ENCODE data around the gene NTSR1. TPM values are rescaled to one million over a fixed set of nuclear protein-coding genes. Genes with fewer than 3 reads are reported as not detected.

The NTSR1 gene
- total and polyA plus RNA-seq, 2 of the 13 experiments (the other 11 are each of a cell fraction or from before 2014, with no cell fraction given): 0.09 to 0.12 TPM

DNA sequence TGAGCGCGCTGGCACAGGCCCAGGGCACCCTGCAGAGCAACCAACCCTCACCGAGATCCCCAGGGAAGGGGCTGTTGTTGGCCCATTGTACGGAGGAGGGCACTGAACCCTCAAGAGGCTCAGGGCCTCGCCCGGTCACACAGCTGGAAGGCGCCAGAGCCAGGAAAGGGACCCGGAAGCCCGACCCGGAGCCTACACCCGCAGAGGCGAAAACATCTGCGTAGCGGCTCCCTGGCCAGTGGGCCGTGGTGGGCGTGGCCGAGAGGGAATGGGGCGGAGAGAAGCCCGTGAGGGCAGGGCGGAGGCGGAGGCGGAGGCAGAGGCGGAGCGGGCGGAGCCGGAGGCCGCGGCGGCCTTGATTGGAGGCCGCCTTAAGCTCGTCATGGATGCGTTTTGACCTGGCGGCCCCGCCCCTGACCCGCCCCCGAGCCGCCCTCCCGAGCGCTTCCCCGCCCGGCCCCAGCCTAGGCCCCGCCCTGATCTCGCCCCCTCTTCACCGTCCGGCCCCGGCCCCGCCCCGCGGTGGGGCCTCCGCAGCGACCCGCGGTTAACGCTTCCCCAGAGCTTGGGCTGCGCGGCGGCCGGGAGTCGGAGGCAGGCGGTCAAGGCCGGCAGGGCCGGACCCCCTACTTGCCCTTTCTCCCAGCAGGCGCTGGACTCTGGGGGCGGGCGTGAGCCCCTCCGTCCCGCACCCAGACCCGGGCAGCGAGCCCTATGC is 85.5 kb downstream of the NTSR1 start (continued):
- TF ChIP-seq TFAP4 (IDR thresholded peaks at IDR 0.05; ENCODE audit: borderline replicate concordance, low read depth) (peak; percentile 92), BORCS8-MEF2B (CRISPR knock-in tag; IDR thresholded peaks at IDR 0.05) (peak; percentile 40), ZBTB49 (CRISPR knock-in tag; IDR thresholded peaks at IDR 0.05; ENCODE audit: borderline replicate concordance) (no peak), SIN3A (IDR thresholded peaks at IDR 0.05; ENCODE audit: borderline replicate concordance, low read depth, low read length) (peak; percentile 80; the same call in 1 of the 2 replicates), ZSCAN12 (CRISPR knock-in tag; IDR thresholded peaks at IDR 0.05) (no peak), GTF2F1 (IDR thresholded peaks at IDR 0.05; ENCODE audit: low read length) (peak; percentile 40; the same call in 1 of the 2 replicates), CREB1 (IDR thresholded peaks at IDR 0.05) (peak; percentile 57), CREB1 (CRISPR knock-in tag; IDR thresholded peaks at IDR 0.05) (no peak), KDM3A (CRISPR knock-in tag; IDR thresholded peaks at IDR 0.05; ENCODE audit: low read depth) (0 out of 2 replicates have a peak, but pooled peaks have one; percentile 17), ZNF563 (CRISPR knock-in tag; IDR thresholded peaks at IDR 0.05) (peak; percentile 83; the same call in 1 of the 2 replicates), CREB3 (CRISPR knock-in tag; IDR thresholded peaks at IDR 0.05) (peak; percentile 26), ZNF768 (CRISPR knock-in tag; IDR thresholded peaks at IDR 0.05) (peak; percentile 88), ZNF329 (CRISPR knock-in tag; IDR thresholded peaks at IDR 0.05; ENCODE audit: low read depth) (peak; percentile 45; the same call in 1 of the 2 replicates), SALL2 (CRISPR knock-in tag; IDR thresholded peaks at IDR 0.05) (peak; percentile 18; the same call in 1 of the 2 replicates), TRAFD1 (CRISPR knock-in tag; IDR thresholded peaks at IDR 0.05; ENCODE audit: borderline replicate concordance) (no peak), ZNF619 (CRISPR knock-in tag; IDR thresholded peaks at IDR 0.05) (0 out of 2 replicates have a peak, but pooled peaks have one; percentile 26), ZNF776 (CRISPR knock-in tag; IDR thresholded peaks at IDR 0.05) (peak; percentile 49), TEAD3 (CRISPR knock-in tag; optimal IDR thresholded peaks at IDR 0.05; ENCODE audit: borderline replicate concordance) (peak; percentile 20), CREBL2 (CRISPR knock-in tag; IDR thresholded peaks at IDR 0.05; ENCODE audit: borderline replicate concordance) (no peak)
- TF ChIP-seq, protein P1, sequence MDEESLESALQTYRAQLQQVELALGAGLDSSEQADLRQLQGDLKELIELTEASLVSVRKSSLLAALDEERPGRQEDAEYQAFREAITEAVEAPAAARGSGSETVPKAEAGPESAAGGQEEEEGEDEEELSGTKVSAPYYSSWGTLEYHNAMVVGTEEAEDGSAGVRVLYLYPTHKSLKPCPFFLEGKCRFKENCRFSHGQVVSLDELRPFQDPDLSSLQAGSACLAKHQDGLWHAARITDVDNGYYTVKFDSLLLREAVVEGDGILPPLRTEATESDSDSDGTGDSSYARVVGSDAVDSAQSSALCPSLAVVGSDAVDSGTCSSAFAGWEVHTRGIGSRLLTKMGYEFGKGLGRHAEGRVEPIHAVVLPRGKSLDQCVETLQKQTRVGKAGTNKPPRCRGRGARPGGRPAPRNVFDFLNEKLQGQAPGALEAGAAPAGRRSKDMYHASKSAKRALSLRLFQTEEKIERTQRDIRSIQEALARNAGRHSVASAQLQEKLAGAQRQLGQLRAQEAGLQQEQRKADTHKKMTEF (CRISPR knock-in tag; IDR thresholded peaks at IDR 0.05): peak; percentile 63; the same call in 1 of the 2 replicates
